GM20431 (cell line): ENCODE results near the gene CD63.

Source experiments
- in situ Hi-C: fragments of 300-500 bp; cut with MseI, MboI; formaldehyde crosslinking; loops from one replicate; pipeline ENCODE4 v1.15.0; 2020; ENCODE audit warnings: low sequenced_read_pairs; ENCODE audit not compliant: unreplicated experiment

The CD63 gene

GRCh38 chr12:55694651-55695050 is 34.2 kb downstream of the CD63 start:
- in situ Hi-C loops = no loop called here

- in situ Hi-C loops = no loop called here
These were observed 34.7 kb downstream of the CD63 start for GRCh38 chr12:55694188-55694515.

DNA sequence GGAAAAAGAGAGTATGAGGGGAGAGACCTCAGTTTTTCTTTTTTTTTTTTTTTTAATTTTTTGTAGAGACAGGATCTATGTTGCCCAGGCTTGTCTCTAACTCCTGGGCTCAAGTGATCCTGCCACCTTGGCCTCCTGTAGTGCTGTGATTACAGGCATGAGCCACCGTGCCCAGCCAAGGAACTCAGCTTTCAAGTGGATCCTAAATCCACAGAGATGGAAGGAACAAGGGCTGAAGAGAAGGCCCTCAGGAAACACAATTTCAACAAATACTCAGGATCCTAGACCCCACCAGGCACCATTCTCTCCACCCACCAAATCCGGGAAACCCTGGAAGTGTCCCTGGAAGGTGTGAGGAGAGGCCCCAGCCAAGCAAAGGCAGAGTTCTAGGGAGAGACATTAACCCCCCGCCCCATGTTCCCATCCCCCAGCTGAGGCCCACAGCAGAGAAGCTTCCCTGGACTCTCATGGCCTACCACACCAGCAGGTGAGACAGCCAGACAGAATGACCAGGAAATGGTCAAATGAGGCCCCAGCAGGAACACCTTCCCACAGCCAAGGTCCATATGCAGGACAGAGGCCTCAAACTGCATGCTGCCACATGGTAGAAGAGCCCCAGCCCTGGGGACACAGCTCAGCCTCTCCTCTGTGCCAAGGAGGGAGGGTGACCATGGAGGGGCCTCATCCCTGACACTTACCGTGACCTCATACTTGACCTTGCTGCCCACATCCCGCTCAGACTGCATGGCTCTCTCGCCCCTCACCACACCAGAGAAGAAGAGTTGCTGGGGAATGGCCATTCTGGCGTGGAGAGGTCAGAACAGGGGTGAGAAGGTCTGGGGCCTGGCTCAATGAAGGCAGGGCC is 35.3 kb downstream of the CD63 start:
- in situ Hi-C loops = no loop called here

- in situ Hi-C loops = no loop called here
These were observed 36.0 kb downstream of the CD63 start for GRCh38 chr12:55692631-55693322.

DNA sequence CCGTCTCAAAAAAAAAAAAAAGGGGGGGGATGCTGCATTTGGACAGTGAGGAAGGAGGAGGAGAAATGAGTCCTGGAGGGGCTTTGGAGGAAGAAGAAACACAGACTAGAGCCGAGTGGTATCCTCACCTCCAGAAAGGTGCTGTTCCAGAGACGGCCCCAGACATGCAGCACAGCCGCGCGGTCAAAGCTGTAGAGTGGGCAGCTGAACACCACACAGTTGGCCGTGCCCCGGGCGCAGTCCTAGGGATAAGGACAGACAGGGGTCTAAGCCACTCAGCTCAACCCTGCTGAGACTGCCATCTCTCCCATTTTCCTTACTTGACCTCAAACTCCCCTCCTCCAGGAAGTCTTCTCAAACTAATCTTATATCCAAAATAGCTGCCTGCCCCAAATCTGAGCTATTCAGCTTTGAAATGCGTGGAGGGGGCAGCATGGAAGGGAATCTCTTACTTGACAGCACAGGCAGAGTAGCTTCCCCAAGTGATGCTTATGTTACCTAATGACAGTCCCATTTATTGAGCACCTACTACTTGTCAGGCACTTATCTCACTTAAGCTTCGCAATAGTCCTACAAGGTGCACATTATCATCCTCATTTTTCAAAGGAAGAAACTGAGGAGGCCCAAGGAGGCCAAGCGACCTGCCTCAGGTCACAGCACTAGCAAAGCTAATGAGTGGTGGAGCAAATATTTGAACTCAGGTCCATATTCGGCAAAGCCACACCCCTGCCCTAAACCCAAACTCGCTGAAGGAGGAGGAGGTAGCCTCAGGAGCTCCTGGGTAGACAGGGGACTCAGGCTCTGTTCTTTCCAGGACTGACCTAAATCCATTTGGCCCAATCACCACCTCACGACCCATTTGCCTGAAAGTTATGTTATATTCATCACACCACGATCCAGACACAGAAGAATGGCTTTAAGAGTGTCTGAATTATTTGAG is 39.8 kb downstream of the CD63 start:
- in situ Hi-C loops = no loop called here

- in situ Hi-C loops = no loop called here
These were observed 41.1 kb downstream of the CD63 start for GRCh38 chr12:55687746-55688145.

GRCh38 chr12:55686366-55687010 is 42.3 kb downstream of the CD63 start:
- in situ Hi-C loops = no loop called here

GRCh38 chr12:55685671-55686070 is 43.1 kb downstream of the CD63 start:
- in situ Hi-C loops = no loop called here

DNA sequence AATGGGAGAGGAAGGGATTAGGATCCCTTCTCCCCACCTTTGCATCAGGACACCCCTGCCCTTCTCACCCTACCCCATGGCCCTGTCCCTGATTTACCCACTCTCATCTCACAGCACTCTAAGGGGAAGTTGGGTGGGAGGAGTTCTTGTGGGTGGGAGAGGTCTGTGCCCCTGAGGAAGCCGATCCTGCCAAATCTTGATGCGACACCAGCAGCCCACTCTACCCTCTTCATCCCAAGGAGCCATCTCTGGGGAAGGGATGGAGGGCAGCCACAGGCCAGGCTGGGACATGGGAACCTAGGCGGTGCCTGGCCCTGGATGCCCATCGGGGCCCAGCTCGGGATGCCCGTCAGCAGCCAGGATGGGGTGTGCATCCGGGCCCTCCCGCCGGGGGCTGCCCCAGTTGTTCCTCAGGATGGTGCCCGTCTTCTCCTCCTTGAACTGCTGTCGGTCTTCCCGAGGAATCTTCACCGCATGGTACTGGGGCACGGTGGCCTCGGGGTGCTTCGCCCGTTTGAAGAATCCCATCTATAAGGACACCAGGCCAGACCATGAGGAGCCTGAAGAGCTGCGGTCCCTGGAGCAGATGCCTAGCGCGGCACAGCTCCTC is 43.9 kb downstream of the CD63 start:
- in situ Hi-C loops = no loop called here

GRCh38 chr12:55683676-55684075 is 45.1 kb downstream of the CD63 start:
- in situ Hi-C loops = no loop called here

GRCh38 chr12:55682087-55682796 is 46.6 kb downstream of the CD63 start:
- in situ Hi-C loops = no loop called here

- in situ Hi-C loops = no loop called here
These were observed 47.4 kb downstream of the CD63 start for GRCh38 chr12:55681142-55682077.

DNA sequence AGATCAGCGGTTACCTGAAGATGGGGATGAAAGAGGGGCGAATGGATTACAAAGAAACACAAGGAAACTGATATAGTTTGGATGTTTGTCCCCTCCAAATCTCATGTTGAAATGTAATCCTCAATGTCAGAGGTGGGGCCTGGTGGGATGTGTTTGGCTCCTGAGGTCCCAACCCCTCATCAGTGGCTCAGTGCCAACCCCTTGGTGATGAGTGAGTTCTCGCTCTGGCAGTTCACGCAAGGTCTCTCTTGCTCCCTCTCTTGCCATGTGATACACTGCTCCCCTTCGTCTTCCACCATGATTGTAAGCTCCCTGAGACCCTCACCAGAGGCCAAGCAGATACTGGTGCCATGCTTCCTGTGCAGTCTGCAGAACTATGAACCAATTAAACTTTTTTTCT is 49.1 kb downstream of the CD63 start:
- in situ Hi-C loops = no loop called here

GRCh38 chr12:55676707-55677106 is 52.1 kb downstream of the CD63 start:
- in situ Hi-C loops = no loop called here

DNA sequence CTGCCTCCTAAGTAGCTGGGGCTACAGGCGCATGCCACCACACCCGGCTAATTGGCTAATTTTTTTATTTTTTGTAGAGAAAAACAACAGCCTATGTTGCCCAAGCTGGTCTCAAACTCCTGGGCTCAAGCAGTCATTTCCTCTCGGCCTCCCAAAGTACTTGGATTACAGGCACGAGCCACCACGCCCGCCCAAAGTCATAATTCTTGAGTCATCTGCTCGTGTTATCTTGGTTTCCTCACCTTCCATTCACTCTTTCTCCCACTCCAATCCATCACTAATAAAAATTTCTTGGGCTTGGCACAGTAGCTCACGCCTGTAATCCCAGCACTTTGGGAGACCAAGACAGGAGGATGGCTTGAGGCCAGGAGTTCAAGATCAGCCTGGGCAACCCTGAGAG is 53.1 kb downstream of the CD63 start:
- in situ Hi-C loops = no loop called here
